HL-60/S4 treated with retinoic acid at 250 ng/mL for 4 days and 3 days (cell line): ENCODE measurements around the gene MAP3K3.

ENCODE experiments used
- in situ Hi-C: fragments of 300-500 bp; cut with MboI; formaldehyde crosslinking; loops from 2 replicates; pipeline ENCODE4 v1.7.0; 2022; ENCODE audit warnings: low sequenced_read_pairs

MAP3K3 gene

GRCh38 chr17:63692195-63692816 is 70.1 kb downstream of the MAP3K3 start:
- in situ Hi-C loops = no loop called here

GRCh38 chr17:63693411-63694113 is 71.3 kb downstream of the MAP3K3 start:
- in situ Hi-C loops = no loop called here

- in situ Hi-C loops = no loop called here
Measured at GRCh38 chr17:63694229-63694949, 72.2 kb downstream of the MAP3K3 start.

- in situ Hi-C loops = no loop called here
Measured at GRCh38 chr17:63694950-63695773, 72.9 kb downstream of the MAP3K3 start.

GRCh38 chr17:63695889-63696288 is 73.7 kb downstream of the MAP3K3 start:
- in situ Hi-C loops = no loop called here

- in situ Hi-C loops = no loop called here
Measured at GRCh38 chr17:63696381-63696961, 74.3 kb downstream of the MAP3K3 start.

GRCh38 chr17:63697341-63698286 is 75.4 kb downstream of the MAP3K3 start:
- in situ Hi-C loops = no loop called here

- in situ Hi-C loops = no loop called here
Measured at GRCh38 chr17:63698381-63698885, 76.2 kb downstream of the MAP3K3 start.

GRCh38 chr17:63698886-63699637 is 76.8 kb downstream of the MAP3K3 start:
- in situ Hi-C loops = no loop called here

GRCh38 chr17:63699638-63700527 is 77.7 kb downstream of the MAP3K3 start, which contains the start of gene LIMD2:
Gene LIMD2 (minus strand): TSS chr17:63700125. CDS start chr17:63699298, 827 bp downstream.
- in situ Hi-C loops = no loop called here

- in situ Hi-C loops = no loop called here
Measured at GRCh38 chr17:63700528-63701455, 78.6 kb downstream of the MAP3K3 start.

GRCh38 chr17:63701456-63701820 is 79.2 kb downstream of the MAP3K3 start:
- in situ Hi-C loops = no loop called here

GRCh38 chr17:63701868-63702720 is 79.9 kb downstream of the MAP3K3 start:
- in situ Hi-C loops = no loop called here

- in situ Hi-C loops = no loop called here
Measured at GRCh38 chr17:63702721-63703015, 80.5 kb downstream of the MAP3K3 start.

- in situ Hi-C loops = no loop called here
Measured at GRCh38 chr17:63703029-63703428, 80.8 kb downstream of the MAP3K3 start.
